Measurements from ENCODE around the gene ZNG1F.
"Not testable (repeated sequence)": the region's sequence is repeated elsewhere in the genome, so short reads cannot be mapped to it uniquely, and the experiment has no call there.

GRCh38 chr9:41086685-41087084, 102.4 kb downstream of the ZNG1F start:
- TF ChIP-seq SUZ12 (IDR thresholded peaks at IDR 0.05; ENCODE audit: extremely low read depth, insufficient read depth, insufficient read length); YY1 (IDR thresholded peaks at IDR 0.05; ENCODE audit: insufficient read depth, insufficient read length): not testable (repeated sequence)
